Measurements from ENCODE around the gene LRRC52. TPM values are rescaled to one million over a fixed set of nuclear protein-coding genes. Genes with fewer than 3 reads are reported as not detected.
A peak's percentile ranks its signal among the peaks of the same experiment; 100 is the strongest.

The LRRC52 gene
- total and polyA plus RNA-seq, 2 of the 8 experiments (the other 6 are each of a cell fraction or from before 2014, with no cell fraction given): 0.05 TPM; not detected in 1

- no peak for TF ChIP-seq JUN (IDR thresholded peaks at IDR 0.05; ENCODE audit: low read depth, low read length)
- no peak for TF ChIP-seq MAFK (IDR thresholded peaks at IDR 0.05; ENCODE audit: low read depth, low read length)
- TF ChIP-seq BACH1 (IDR thresholded peaks at IDR 0.05; ENCODE audit: low read length): no peak
- no peak for TF ChIP-seq ATF3 (IDR thresholded peaks at IDR 0.05; ENCODE audit: insufficient read depth, low read depth, low read length)
- TF ChIP-seq NRF1 (IDR thresholded peaks at IDR 0.05; ENCODE audit: low read depth, low read length): no peak
- Histone ChIP-seq H3K27ac (ENCODE audit: low read depth, low read length) (no peak overlapping the region), H3K36me3 (ENCODE audit: control insufficient read depth in 2 of 4, insufficient read depth in 4 of 4, low read length in 3 of 4) (no peaks in the 10 kb centered on the region), H3K14ac (ENCODE audit: insufficient read length) (no peak overlapping the region), H2AFZ (ENCODE audit: low read length) (no peak overlapping the region), H3K23ac (ENCODE audit: insufficient read length) (no peak overlapping the region), H3K9ac (replicated peaks in 1 of 4; ENCODE audit: extremely low read depth in 1 of 4, low read depth in 3 of 4, low read length in 3 of 4) (no peak overlapping the region), H3K4me1 (replicated peaks in 1 of 4; ENCODE audit: control insufficient read depth in 3 of 4, insufficient read depth in 4 of 4, low read length in 3 of 4) (no peaks in the 10 kb centered on the region), H3K79me1 (ENCODE audit: low read depth, low read length) (no peaks in the 10 kb centered on the region), H4K20me1 (replicated peaks in 1 of 2; ENCODE audit: control insufficient read depth in 1 of 2, insufficient read depth in 2 of 2, low read length in 2 of 2) (no peaks in the 10 kb centered on the region), H3K56ac (replicated peaks; ENCODE audit: insufficient read length, low read depth, low read length) (no peak overlapping the region), H2BK12ac (ENCODE audit: low read depth, low read length) (no peak overlapping the region), H2BK5ac (ENCODE audit: low read depth, low read length) (no peak overlapping the region), H2BK15ac (ENCODE audit: low read length) (no peak overlapping the region), H3K9me3 (ENCODE audit: insufficient read depth in 2 of 2, low read depth in 1 of 2, low read length in 1 of 2) (no peaks in the 10 kb centered on the region), H2BK20ac (ENCODE audit: low read length) (no peak overlapping the region), H3K4ac (replicated peaks; ENCODE audit: insufficient read length, low read depth, low read length) (no peak overlapping the region), H3K27me3 (replicated peaks in 1 of 4; ENCODE audit: control insufficient read depth in 3 of 4, extremely low read depth in 1 of 4, insufficient read depth in 3 of 4, low read length in 3 of 4) (no peaks in the 10 kb centered on the region), H3K4me2 (ENCODE audit: insufficient read depth in 1 of 2, low read depth in 2 of 2, low read length in 2 of 2) (no peak overlapping the region), H2AK5ac (ENCODE audit: low read depth, low read length) (no peak overlapping the region), H3K23me2 (ENCODE audit: low read depth, low read length) (no peaks in the 10 kb centered on the region), H4K5ac (ENCODE audit: insufficient read length, low read depth, low read length) (no peak overlapping the region), H3K18ac (ENCODE audit: extremely low read depth, low read length) (no peak overlapping the region), H4K91ac (replicated peaks; ENCODE audit: insufficient read length, low read length) (no peak overlapping the region), H3K4me3 (ENCODE audit: extremely low read depth in 1 of 4, insufficient read depth in 2 of 4, low read depth in 3 of 4, low read length in 4 of 4) (no peak overlapping the region), H2BK120ac (replicated peaks; ENCODE audit: low read depth, low read length) (no peak overlapping the region), H3K79me2 (ENCODE audit: control insufficient read depth in 1 of 2, insufficient read depth in 2 of 2, low read length in 2 of 2) (no peaks in the 10 kb centered on the region), H4K8ac (ENCODE audit: extremely low read depth, insufficient read depth, low read length) (peak overlapping the region; percentile 79; the same call in 1 of the 2 replicates)
- WGBS, 2 experiments (ENCODE audit: extremely low coverage in 1 of 2, insufficient coverage in 1 of 2, insufficient read length in 1 of 2, insufficient replicate concordance in 2 of 2, low coverage in 1 of 2, low lambda C conversion rate in 2 of 2, missing lambda C conversion rate in 1 of 2): 91% methylated on average over 12 of the region's 12 CpGs; no CpG with 5 or more reads in 1 of the 2 experiments
- DNase-seq (ENCODE audit: low read depth in 1 of 2, low spot score in 2 of 2): no peak
- FAIRE-seq: no peak
- ChIA-PET CTCF (ENCODE audit: partially characterized antibody) (interaction anchor here (1.1 to 1.5 kb wide), 3 partner anchors 10 to 128 kb away, joined by 3 to 5 read pairs (median 4); no protein-coding TSS in a partner anchor), POLR2A (ENCODE audit: partially characterized antibody) (no interaction called here)
These were observed 46.5 kb upstream of the LRRC52 start for GRCh38 chr1:165497069-165498013.
